Posterior cingulate gyrus (tissue), 11 donors: ENCODE measurements around the gene MST1R.
"Not testable (repeated sequence)": the region's sequence is repeated elsewhere in the genome, so short reads cannot be mapped to it uniquely, and the experiment has no call there.

Source experiments
- DNase-seq, 10 donors: peaks; one replicate each; pipeline versions ENCODE4 v3.0.0 to v3.0.0-alpha.2; 2020 to 2021; ENCODE audit warnings: mixed read lengths in 3 of 10
- intact Hi-C: fragments of 100-400 bp; cut with DNase I; formaldehyde crosslinking; loops from one replicate; pipeline ENCODE4 v1.15.1; 2023

Gene MST1R

DNA sequence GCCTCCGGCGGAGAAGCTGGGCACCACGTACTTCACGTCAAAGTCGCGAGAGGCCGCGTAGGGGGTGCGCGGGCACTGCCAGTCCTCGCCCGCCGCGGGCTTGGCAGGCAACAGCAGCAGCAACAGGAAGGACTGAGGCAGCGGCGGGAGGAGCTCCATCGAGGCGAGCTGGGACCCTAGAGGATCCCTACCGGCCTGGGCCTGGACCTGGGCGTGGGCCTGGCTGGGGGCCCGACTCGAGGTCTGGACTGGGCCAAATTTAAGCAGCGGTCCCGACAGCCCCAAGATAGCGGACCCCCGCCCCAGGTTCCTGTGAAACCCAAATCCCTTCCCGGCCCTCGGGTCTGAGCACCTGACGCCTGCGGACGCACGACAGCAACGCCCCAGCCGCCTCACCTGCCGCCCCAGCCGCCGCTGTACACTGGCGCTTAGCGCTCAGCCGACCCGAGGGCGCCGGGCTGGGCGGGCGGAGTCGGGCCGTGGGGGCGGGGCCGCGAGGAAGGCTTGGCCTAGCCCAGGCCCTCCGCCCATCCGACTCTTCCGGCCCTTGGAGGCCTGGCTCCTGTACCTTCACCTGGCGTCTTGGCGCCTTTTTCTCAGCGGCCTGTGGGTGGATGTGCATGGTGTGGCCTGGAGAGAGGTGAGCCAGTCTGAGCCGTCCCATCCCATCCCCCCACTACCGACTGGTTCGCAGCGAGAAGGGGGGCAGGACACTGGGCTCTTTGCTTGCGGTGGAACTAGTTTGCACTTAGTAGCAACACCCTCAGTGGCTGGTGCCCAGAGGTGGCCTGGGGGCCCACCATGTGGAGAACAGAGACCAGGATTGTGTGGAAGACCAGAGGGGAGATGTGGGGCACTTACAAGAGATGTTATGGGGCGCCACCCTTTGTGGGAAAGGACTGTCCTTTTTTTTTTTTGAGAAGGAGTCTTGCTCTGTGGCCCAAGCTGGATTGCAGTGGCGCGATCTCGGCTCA lies at the start of gene MST1R:
MST1R (minus strand) TSS at position 423 of the 974 bp plus-strand sequence; CDS start at position 159, 264 bp downstream.
- intact Hi-C loops = loop anchor here (5.0 to 10.0 kb wide), 2 partner anchors 61 to 199 kb away; no protein-coding TSS in a partner anchor
- no peak for DNase-seq

DNA sequence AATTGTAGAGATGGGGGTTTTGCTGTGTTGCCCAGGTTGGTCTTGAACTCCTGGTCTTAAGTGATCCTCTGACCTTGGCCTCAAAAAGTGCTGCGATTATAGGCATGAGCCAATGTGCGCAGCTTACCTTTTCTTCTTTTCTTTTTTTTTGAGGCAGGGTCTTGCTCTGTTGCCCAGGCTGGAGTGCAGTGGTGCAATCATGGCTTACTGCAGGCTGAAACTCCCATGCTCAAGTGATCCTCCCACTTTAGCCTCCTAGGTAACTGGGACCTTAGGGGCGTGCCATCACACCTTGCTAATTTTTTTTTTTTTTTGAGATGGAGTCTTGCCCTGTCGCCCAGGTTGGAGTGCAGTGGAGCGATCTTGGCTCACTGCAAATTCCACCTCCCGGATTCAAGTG lies 49.3 kb upstream of the MST1R start:
- intact Hi-C loops = no loop called here
- no peak for DNase-seq

DNA sequence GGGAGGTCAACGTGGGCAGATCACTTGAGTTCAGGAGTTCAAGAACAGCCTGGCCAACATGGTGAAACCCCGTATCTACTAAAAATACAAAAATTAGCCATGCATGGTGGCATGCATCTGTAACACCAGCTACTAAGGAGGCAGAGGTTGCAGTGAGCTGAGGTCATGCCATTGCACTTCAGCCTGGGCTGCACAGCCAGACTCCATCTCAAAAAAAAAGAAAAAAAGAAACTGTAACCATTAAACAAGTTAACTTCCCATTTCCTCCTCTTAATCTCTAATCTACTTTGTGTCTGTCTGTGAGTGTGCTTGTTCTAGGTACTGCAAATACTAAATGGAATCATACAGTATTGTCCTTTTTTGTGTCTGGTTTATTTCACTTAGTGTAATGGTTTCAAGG lies 39.0 kb upstream of the MST1R start:
- DNase-seq = peak in 1 of 10 donors; percentile 5
- intact Hi-C loops = no loop called here

DNA sequence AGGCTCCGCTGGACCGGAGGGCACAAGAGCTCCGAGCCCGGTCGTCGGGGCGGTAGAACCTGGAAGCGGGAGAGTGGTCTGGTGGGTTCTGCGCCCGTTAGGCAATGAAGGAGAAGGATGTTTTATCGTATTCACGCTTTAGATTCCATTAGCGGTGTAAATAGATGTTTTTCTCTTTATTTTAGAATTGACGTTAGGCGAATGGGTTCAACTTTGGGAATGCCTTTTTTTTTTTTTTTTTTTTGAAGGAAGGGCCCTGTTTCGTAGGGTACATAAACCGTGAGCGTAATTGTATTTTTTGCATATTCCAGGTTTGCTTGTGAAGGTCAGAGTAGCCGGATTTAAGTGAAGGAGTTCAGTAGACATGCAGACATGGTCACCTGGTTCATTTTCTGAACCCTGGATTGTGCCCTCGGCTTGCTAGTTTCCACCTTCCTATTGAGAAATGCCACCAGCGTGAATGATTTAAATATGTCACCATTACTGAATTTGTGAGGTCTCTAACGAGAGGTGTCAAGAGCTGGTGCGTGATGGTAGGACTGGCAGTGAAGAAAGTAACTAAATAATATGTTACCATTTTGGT lies 37.1 kb upstream of the MST1R start:
- intact Hi-C loops = loop anchor here (1.0 kb wide), 1 partner anchor 11 kb away; the partner anchor contains the start of gene MON1A
- peak in 1 of 10 donors; percentile 1 for DNase-seq

DNA sequence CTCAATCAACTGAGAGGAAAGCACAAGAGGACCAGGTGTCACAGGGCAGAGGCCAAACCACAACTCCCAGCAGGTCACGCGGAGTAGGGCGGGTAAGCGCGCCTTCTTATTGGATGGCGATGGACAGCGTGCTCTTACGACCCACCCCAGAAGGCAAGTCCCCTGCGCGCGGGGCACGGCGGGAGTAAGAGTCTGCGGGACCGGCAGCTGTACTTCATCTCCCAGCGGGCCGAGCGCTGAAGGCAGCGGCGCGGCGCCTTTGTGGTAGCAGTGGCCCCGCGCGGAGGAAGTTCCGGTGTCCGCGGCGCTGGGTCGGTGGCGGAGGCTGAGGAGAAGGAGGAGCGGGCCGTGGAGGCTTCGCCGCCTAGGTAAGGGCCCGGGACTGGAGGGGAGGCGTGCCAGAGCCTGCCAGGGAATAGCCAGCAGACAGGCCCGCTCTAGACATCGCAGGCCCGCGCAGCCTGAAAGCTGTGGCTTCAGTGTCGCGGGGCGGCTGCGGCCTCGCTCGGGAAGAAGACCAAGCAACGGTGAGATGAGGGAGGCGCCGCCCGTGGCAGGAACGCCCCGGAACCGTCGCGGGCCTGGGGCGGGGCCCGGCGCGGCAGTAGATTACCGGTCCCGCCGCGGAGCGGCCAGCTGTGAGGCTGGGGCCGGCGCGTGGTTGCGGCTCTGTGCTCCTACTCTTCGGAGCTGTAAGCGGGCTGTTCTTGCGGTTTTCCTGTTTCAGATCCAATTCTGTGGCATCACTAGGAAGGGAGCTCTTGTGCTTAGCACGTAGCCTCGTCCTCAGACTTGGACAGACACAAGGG lies 36.4 kb upstream of the MST1R start, which contains the start of gene RBM6:
RBM6 (plus strand) TSS at position 293 of the 809 bp plus-strand sequence. CDS start 22,492 bp downstream, outside the sequence.
- intact Hi-C loops = loop anchor here (1.0 to 10.0 kb wide), 2 partner anchors 11 to 155 kb away; partner anchors contain the start of gene MON1A
- DNase-seq = peak; percentile 98 to 100 (median 100)

DNA sequence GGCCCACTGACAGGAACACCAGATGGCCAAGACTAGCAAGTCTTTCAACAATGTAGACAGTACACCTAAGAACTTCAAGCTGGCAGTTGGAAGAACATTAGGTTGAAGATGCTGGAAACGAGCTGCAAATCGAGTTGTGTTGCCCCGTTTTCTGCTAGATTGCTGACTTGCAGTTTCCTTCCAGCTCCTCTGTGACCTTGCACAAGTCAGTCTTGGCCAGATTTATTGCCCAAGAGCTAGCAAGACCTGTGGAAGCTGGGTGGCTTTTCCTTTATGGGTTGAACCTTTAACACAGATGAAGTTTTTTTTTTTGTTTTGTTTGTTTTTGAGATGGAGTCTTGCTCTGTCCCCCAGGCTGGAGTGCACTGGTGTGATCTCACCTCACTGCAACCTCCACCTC lies 33.4 kb upstream of the MST1R start:
- intact Hi-C loops = loop anchor here (10.0 kb wide), 1 partner anchor 158 kb away; no protein-coding TSS in a partner anchor

DNA sequence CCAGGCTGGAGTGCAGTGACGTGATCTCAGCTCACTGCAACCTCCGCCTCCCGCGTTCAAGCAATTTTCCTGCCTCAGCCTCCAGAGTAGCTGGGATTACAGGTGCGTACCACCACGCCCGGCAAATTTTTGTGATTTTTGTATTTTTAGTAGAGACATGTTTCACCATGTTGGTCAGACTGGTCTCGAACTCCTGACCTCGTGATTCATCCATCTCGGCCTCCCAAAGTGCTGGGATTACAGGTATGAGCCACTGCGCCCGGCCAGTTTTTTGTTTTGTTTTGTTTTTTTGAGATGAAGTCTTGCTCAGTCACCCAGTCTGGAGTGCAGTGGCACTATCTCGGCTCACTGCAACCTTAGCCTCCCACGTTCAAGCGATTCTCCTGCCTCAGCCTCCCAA lies 28.6 kb upstream of the MST1R start:
- intact Hi-C loops = loop anchor here (10.0 kb wide), 1 partner anchor 163 kb away; no protein-coding TSS in a partner anchor
- DNase-seq = peak in 3 of 10 donors; percentile 25 to 56 (median 40)

More for the DNA sequence above, 33.4 kb upstream of the MST1R start:
- peak in 1 of 10 donors; percentile 16 for DNase-seq

DNA sequence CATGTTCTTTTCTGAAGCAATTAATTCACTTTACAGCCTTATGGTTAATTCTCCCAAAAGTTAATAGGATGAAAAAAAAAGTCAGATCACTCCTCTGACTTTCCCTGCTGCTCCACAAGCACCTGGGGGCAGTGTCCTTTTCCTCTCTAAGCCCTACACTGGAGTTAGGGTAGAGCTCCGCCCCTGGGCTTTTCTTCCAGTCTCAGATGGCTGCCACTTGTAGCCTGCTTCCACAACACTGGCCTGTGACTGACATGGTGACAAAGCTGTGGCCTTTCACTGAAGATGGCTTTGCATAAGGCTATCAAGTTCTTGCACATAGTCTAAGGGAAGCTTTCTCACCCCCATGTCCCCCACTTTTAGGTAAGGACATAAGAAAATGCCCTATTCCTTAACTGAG lies 27.2 kb upstream of the MST1R start:
- intact Hi-C loops = loop anchor here (10.0 kb wide), 1 partner anchor 164 kb away; no protein-coding TSS in a partner anchor
- DNase-seq = peak in 3 of 10 donors; percentile 6 to 77 (median 20)

DNA sequence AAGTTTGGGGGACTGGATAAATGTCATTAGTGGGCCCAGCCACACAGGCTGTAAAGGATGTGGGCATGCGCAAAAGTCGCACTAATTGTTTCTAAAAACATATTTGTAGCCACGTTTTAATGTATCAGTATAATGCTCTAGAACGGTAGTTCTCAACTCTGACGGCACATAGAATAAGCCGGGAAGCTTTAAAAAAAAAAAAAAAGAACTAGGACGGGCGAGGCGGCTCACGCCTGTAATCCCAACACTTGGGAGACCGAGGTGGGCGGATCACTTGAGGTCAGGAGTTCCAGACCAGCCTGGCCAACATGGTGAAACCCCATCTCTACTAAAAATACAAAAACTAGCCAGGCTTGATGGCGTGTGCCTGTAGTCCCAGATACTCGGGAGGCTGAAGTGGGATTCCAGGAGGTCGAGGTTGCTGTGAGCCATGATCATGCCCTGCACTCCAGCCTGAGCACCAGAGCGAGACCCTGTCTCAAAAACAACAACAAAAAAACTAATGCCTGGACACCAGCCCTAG lies 26.6 kb upstream of the MST1R start:
- peak in 2 of 10 donors; percentile 43 to 55 for DNase-seq
- intact Hi-C loops = loop anchor here (10.0 kb wide), 1 partner anchor 165 kb away; no protein-coding TSS in a partner anchor

DNA sequence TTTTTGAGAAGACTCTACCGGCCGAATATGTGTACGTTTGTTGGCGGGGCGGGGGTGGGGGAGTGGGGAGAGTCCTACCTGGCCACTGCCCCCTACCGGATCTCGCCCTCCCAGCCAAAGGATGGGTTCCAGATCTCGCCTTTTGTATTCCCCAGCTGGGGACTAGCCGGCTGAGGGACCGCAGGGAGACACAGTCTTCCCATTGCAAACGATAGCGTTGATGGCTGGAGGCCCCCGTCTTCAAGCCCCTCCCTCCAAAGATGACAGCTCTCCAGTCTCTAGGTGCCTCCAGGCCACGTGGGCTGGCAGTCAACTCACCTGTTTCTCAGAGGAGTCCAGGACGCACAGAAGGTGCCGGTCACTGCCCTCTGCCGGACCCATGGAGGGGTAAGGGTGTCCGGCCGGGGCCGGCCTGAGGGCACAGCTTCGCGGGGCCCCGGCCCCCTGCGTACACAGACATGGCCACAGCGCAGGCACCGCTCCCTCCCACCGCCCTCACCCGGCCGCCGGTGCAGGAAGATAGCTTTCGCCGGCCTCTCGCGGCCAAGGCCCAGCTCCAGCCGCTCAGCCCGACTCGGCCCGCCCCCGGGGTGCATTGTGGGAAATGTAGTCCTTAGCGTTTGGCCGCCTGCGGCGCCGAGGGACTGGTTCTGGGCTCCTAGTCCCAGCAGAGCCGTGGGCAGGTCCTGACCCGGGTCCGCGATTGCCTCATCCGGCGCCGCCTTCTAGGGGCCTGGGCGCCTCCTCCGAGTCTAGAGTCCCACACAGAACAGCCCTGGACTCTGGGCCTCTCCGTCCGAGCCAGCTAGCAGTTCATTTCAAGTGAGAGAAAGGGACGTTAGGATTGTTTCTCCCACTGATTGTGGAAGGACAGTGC lies 25.9 kb upstream of the MST1R start, which contains the start of gene MON1A:
MON1A (minus strand) TSS at position 521 of the 877 bp plus-strand sequence. CDS start 16,465 bp downstream, outside the sequence.
- DNase-seq = peak; percentile 93 to 99 (median 96)
- intact Hi-C loops = loop anchor here (1.0 to 10.0 kb wide), 2 partner anchors 11 to 165 kb away; partner anchors contain the start of gene RBM6

DNA sequence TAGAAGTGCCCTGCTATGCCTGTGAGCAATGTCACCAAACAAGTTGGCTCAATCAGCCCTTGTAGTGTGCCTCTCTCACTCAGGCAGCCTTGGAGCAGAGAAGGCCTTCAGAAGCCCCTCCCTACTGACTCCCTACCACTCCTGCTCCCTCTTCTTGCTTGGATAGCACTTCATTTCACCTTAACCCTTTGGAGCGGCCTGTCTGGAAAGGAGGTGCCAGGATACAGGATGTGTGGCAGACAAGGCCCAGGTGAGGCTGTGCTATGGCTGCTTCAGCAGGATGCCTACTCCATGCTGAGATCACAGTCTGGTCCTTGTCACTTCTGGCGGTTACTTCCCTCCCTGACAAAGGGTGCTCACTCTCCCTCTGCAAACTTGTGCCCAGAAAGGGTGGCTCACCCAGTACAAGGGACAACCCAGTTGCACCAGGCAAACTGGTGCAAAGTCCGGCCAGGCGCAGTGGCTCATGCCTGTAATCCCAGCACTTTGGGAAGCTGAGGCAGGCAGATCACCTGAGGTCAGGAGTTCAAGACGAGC lies 24.9 kb upstream of the MST1R start:
- DNase-seq = peak in 3 of 10 donors; percentile 56 to 72 (median 62)
- intact Hi-C loops = loop anchor here (1.0 kb wide), 1 partner anchor 12 kb away; the partner anchor contains the start of gene RBM6

DNA sequence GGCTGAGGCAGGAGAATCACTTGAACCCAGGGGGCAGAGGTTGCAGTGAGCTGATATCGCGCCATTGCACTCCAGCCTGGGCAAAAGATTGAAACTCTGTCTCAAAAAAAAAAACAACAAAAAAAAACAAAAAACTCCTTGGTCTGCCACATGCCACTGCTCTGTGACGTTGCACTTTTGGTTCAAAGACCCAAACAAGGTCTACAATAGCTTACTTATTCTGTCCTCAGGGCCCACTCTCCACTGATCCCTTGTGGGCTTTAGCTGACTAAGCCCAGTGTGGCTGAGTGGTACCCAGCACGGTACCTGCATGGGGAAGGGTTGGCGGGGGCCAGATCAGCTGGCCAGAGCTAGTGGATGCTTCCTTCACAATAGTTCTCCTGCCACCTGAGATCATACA lies 24.1 kb upstream of the MST1R start:
- intact Hi-C loops = no loop called here
- peak in 1 of 10 donors; percentile 54 for DNase-seq

DNA sequence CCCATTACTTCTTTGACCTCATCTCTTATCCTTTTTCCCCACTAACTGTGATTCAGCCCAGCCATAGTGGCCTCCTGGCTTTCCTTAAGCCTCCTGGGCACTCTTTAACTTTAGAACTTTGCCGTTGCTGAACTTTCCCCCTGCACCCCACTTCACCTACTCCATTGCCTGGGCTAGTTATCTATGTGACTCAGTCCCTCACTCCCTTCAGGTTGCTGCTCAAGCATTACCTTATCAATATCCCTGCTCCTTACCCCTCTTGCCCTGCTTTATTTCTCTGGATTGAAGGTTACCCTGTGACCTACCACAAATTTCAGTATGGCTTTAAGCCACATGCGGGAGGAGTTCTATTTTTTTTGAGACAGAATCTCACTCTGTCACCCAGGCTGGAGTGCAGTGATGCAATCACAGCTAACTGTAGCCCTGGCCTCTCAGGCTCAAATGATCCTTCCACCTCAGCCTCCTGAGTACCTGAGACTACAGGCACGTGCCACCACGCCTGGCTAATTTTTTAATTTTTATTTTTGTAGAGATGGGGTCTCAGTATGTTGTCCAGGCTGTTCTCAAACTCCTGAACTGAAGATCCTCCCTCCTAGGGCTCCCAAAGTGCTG lies 22.6 kb upstream of the MST1R start:
- peak in 3 of 10 donors; percentile 5 to 8 (median 7) for DNase-seq
- intact Hi-C loops = no loop called here

DNA sequence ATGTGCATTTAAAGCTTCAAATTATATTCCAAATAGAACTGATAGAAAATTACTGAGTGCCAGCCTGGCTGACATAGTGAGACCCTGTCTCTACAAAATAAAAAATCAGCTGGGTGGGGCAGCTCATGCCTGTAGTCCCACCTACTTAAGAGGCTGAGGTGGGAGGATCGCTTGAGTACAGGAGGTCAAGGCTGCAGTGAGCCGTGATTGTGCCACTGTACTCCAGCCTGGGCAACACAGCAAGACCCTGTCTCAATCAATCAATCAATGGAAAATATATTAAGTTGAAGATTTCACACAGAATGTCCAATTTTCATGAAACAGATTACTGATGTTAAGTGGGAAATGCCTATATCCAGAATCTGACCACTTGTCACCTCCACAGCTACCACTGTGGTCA lies 21.8 kb upstream of the MST1R start:
- intact Hi-C loops = no loop called here
- DNase-seq = peak in 3 of 10 donors; percentile 8 to 31 (median 21)

DNA sequence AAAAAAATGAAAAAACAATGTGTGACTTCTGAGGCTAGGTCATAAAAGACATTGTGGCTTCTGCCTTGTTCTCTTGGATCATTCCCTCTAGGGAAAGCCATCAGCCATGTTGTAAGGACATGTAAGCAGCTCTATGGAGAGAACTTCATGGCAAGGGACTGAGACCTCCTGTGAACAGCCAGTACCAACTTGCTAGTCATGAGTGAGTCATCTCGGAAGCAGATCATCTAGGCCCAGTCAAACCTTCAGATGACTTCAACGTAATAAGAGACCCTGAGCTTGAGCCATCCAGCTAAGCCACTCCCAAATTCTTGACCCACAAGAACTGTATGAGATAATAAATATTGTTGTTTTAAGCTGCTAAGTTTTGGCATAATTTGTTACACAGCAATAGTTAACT lies 21.0 kb upstream of the MST1R start:
- intact Hi-C loops = no loop called here
- DNase-seq = peak in 1 of 10 donors; percentile 0

DNA sequence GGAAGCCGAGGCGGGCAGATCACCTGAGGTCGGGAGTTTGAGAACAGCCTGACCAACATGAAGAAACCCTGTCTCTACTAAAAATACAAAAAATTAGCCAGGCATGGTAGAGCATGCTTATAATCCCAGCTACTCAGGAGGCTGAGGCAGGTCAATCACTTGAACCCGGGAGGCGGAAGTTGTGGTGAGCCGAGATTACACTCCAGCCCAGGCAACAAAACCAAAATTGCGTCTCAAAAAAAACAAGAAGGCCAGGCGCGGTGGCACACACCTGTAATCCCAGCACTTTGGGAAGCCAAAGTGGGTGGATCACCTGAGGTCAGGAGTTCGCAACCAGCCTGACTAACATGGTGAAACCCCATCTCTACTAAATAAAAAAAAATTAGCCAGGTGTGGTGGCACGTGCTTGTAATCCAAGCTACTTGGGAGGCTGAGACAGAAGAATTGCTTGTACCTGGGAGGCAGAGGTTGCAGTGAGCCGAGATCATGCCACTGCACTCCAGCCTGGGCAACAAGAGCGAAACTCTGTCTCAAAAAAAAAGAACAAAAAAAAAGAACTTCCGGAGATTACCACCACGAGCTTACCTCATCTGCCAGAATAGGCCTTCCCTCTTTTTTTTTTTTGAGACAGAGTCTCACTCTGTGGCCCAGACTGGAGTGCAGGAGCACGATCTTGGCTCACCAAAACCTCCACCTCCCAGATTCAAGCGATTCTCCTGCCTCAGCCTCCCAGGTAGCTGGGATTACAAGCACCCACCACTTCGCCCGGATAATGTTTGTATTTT lies 14.3 kb upstream of the MST1R start:
- peak in 2 of 10 donors; percentile 6 to 60 for DNase-seq
- intact Hi-C loops = not testable (repeated sequence)

DNA sequence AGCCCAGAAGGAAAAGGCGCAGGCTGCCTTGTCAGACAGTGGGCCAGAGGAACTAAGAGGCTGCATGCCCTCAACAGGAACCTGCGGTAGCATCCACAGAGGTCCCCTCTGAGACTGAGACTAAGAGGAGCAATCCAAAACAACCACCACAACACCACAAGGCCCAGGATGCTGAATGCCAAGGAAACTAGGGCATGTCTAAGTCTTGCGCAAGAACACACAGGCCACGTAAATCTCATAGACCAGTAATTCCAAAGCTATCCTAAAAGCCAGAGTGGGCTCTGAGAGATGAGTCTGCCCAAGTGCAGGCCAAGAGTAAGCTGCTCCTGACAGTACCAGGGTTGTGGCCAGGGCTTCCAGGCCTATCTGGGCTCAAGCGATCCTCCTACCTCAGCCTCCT lies 13.0 kb upstream of the MST1R start:
- intact Hi-C loops = no loop called here
- no peak for DNase-seq
